Stimulated activated CD4-positive, alpha-beta T cell treated with anti-CD3 and anti-CD28 coated beads, Interleukin-12 subunit alpha, Interleukin-12 subunit beta, amount 100 ng/mL, for 4 hours (primary cell): ENCODE results near the gene COG3.

Source experiments
- DNase-seq: peaks from one replicate; pipeline ENCODE4 v3.0.0-alpha.2; 2020

The COG3 gene

DNA sequence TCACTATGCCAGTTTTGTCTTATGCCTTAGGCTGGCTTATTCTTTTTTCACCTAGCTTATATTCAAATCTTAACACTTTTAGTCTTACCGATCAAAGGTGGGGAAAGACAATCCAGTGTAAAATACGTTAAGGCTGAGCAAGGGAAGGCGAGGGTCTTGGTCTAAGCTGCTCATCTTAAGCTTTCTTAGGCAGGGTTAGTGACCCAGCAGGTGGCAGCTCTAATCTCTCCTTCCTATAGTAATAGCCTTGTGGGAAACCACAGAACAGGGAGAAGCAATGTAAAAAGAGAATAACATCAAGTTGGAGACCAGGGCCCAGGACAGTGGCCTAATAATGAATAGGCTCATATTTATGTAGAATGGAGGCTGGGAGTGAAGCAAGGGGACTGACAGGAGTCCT is 45.9 kb downstream of the COG3 start:
- no peak for DNase-seq

DNA sequence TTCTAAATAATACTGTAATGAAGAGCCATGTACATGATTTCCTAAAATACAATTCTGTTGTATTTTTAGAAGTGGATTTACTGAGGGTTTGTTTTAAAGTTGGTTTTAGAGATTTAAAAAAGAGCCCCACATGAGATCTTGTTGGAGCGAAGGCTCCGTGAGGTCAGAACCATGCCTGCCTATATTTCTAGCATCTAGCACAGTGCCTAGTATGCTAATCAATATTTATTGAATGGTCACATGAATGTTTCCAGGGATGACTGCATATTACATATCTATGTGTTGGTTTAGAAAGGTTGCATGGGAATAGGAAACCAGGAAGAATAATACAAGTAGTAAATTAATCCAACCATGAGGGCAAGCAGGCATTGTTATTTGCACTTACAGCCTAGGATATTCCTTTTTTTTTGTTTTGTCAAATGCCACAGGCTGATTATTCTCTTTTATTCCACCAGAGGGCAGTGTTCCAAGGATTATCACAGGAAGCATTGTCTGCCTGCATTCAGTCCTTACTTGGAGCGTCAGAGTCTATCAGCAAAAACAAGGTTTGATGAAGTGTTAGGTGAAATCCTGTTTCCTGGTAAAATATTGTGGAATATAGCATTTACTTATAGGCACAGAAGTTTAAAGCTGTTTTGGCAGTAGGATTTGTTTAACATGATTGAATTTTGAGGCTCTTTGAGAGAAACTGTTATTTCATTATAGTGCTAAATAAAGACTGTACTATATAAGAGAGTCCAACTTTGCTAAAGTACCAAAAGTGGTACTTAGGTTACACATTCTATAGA is 46.8 kb downstream of the COG3 start:
- no peak for DNase-seq

DNA sequence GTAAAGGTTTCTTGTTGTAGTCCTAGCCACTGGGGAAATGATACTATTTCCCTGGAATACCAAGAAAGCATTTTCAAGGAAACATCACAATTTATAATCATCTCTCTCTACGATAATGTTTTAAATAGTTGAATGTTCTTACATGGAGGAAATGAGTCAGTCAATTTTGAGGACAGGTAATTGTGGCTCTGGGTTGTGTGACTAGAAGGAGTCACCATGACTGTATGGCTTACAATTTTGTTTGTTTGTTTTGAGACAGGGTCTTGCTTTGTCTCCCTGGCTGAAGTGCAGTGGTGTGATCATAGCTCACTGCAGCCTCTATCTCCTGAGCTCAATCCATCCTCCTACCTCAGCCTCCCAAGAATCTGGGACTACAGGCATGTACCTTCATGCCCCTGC is 47.4 kb downstream of the COG3 start:
- DNase-seq: no peak

DNA sequence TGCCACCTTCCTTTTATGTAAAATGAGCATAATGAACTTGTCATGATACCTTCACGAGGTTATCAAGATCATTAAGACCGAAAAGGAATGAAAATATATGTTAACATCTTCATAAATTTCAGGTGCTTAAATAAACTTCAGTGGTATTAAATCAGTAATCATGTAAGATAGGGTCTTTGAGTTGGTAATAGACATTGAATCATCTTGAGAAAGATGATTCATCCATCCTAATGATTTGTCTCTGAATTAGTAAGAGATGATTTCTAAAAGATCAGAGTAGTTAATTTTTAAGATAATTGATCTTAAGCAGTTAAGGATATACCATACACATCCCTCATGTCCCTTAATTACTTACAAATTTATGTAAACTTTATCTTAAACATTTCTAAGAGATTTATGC is 52.0 kb downstream of the COG3 start:
- no peak for DNase-seq

DNA sequence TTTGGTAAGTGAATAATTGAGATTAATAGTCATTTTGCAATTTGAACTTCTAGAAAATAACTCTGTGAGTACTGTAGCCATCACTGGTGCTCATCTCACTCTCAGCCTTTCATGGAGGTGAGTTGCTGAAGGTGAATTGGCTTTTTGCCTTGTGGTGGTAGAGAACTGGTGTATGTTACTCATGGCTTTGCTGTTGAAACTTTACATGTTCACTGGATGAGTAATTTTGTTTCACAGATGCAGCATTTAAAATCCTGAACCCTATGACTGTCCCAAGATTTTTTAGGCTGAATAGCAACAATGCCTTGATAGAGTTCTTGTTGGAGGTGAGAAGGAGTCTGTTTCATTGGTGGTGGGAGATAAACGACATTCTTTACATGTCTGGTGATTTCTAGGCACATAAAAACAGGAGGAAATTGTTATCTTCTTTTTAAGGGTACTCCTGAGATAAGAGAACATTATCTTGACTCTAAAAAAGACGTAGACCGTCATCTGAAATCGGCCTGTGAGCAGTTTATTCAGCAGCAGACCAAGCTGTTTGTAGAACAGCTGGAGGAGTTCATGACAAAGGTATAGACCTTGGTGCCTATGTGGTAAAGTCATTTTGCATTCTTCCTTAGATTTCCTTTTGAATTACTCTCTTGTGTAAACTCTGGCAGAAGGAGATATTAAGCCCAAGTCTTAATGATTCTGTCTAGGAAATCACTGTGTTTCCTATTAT is 53.9 kb downstream of the COG3 start:
- no peak for DNase-seq

DNA sequence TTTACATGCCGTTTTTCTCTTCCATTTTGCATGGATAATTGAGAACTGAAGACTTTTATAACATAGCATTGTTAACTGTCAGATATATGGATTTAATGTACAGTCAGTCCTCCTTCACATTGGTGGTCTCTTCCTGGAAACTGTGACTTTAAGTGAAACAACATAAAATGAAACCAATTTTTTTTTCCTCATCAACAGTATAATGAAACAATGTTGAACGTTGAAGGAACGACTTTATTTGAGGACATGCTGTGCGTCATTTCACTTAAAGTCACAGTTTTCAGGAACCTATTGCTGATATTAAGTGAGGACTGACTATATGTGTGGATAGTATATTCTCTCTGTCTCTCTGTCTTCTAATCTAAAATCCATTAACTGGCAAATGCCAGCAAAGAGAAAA is 54.8 kb downstream of the COG3 start:
- DNase-seq: no peak

DNA sequence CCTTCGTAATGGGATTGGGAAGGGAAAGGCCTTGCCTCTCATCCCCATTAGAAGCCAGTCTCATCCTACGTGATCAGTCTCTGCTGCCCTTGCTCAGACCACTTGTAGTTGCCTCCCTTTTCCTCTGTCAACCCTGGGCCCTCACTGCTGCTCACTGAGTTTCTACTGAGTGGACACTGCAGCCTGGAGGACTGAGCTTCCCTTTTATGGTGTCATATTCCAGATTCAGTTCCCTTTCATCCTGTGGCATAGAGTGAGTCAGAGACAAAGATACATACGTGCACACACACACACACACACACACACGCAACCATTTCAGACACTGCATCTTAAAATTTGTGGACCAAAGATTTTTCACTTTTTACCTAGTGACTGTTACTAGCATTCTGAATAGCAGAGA is 56.6 kb downstream of the COG3 start:
- DNase-seq: no peak

DNA sequence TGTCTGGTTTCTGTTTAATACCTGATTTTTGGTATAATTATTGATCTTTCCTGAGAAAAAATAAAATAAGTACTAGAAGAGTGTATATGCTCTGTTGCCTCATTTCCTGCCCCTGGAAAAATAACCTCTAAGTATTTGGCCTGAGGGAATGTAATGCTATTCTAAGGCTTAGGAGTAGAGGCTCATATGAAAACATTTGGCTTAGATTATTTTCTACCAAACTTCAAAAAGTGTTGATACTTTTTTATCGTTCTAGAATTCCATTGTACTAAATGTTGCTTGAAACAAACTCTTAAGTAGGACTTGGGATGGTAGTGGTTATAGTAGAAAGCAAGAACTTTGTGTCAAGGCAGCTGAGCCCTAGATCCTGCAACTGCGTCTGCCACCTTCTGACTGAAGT is 57.8 kb downstream of the COG3 start:
- no peak for DNase-seq

DNA sequence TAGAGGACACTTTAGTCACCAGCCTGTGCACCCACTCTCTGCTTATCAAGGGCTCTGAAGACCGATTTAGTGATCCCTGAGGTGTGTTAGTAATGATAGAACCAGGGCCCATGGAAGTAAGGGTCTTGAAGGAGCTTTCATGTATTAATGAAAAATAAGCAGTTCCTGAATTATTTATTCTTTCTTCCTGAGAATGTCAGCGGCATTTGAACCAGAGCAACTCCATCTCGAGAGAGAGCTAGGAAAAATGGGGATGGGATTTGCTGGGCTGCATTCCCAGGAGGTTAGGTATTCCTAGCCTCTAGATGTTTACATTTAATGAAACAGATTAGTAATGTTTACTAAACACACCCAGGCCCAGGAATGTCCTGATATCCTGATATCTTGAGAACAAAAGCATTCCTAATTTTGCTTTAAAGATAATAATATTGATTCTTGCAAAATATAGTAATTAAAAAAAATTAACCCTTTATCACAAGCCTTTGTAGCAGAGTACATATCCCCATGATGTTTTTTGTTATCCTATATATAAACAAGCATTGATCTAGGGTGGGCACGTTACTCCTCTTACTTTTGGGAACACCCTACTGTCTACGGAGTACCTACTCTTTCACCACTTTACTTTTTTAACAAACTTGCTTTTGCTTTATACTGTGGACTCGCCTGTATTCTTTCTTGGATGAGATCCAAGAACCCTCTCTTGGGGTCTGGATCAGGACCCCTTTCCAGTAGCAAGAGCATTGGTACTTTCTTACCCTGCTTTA is 63.1 kb downstream of the COG3 start:
- DNase-seq: no peak

DNA sequence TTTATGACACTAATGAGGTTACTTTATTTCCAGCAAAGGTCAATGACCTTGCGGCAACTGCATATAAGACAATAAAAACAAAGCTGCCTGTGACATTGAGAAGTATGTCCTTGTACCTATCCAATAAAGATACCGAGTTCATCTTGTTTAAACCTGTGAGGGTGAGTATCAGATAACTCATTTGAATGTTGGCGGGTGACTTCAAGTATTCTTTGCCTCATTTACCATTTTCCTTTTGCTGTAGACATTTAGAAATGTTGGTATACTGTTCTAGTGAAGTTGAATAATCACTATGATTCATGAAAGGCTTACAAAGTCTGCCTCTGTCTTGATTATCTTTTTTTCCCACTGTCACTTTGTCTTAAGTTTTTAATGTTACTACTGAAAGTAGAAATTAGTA is 65.0 kb downstream of the COG3 start:
- DNase-seq: no peak

DNA sequence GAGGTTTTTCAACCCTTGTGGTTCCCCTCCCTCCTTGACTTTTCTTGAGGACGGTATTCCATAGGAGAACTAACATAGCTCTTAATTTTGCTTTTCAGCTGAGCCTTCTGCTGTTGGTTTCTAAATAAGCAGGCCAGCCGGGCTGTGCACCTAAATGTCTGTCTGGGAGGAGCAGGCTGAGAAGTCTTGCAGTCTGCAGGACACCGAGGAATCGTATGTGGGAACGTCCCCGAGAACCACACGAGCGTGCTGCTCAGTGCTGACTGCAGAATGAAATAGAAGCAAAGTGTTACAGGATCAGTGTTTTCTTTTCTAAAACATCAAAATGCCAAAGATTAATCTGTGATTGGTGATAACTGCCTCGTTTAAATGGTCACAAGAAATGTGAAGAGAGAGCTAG is 69.9 kb downstream of the COG3 start:
- no peak for DNase-seq

DNA sequence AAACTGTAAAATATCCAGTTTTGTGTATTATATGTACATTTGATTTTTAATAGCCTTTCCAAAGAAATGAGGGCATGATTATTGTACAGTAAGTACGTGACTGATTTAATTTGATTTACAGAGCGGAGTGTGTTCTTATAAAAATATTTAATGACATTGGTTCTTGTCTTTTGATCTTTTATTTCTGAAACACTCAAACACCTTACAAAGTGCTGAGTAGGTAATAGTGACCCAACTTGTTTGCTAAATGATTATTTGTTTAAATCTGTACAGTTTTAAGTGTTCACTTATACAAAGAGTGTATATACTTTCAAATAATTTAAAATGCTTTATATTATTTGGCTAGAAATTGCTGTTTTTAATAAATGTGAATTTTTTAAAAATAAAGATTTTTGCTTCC is 71.5 kb downstream of the COG3 start:
- no peak for DNase-seq

DNA sequence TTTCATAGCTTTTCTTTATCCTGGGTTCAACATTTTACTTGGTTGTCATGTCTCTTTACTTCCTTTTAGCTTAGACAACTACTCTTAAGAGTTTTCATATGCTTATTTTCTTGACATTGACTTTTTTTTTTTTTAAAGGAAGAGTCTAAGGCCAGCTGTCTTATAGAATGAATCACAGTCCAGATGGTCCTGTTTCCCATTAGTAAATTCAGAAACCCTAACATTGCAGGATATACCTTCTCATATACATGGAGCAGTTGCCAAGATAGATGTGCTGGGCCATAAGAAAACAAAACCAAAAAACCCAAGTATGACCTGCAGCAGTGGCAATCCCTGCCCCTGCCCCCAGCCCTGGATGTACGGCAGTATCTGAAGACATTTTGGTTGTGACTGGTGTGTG is 72.8 kb downstream of the COG3 start:
- DNase-seq: no peak

DNA sequence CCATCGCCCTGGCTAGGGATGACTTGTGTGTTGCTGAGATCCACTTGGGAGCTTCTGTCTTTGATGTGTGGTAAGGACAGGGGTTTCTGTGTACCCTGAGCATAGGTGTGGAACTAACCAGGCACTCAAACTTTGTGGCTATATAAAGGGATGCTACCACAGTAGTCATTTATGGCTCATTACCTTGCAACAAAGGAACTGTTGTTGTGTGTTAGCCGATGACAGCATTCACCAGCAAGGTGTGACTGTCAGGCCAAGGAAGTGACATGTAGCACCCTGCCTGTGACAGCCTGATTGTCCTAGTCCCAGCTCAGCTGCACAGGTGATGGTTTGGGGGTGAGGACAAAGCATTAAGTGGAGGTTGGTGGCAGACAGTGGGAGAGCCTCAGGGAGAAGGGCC is 73.6 kb downstream of the COG3 start:
- DNase-seq: no peak

DNA sequence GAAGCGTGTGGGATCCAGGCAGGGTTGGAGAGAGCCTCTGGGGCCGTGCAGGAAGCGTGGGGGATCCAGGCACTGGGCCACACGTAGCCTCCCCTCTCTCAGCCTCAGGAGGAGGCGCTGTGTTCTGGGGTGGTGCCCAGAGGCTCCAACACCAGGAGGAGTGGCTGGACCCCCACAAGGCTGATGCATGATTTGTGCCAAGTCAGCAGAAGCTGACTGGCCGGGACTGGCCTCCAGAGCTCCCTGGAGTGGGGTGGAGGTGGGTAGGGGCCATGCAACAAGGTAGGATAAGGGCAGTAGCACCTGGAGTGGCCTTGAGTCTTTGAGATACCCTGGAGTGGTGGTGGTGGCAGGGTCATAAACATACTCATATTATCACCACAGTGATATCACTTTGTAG is 75.5 kb downstream of the COG3 start:
- no peak for DNase-seq

DNA sequence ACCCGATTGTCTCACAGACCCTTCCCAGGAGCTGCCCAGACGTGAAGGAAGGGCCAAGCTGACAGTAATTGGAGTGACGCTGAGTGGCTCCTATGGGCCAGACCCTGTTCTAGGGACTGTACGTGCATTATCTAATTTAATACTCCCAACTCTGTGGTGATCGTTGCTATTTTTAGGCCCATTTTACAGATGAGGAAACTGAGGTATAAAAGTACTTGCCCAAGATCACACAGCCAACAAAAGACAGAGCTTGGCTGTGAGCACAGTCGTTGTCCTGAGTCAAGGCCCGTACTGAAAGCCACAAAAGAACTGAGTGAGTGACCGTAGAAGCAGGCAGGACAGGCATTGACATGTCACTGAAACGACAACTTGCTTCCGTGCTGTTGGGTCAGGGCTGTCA is 76.1 kb downstream of the COG3 start:
- DNase-seq: no peak

DNA sequence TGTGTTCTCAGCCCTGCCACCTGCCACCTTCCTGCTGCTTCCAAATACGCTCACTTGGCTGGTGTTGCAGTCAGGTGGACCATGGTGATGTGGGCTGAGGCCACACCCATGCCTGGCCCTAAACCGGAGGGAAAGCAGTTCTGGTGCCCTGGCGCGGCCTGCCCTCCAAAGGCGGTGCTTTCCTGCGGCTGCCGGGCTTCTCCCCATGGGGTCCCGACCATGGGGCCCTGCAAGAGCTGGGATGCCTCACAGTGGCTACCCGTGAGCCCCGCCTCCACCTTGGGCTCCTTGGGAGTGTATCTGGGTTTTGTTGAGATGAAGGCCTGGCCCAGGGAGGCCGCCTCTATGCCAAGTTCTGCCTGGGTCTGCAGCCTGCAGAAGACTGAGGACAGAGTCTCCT is 77.1 kb downstream of the COG3 start:
- no peak for DNase-seq

DNA sequence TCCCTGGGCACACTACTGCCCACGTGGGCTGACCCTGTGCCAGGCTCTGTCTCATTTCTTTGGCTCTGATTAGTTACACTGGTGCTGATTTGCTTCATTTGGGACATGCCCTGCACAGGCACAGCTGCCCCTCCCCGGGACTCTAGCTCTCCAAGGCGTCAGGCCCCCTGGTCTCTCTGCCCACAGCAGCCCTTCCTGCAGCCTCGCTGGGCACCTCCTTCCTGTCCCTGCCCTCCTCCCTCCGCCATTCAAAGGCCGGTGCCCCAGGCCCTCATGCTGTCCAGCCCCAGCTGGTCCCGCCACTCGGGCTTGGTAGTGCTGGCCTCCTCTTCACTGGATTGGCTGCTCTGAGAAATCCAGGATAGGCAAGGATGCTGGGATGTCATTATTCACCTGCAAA is 77.7 kb downstream of the COG3 start:
- DNase-seq: no peak

DNA sequence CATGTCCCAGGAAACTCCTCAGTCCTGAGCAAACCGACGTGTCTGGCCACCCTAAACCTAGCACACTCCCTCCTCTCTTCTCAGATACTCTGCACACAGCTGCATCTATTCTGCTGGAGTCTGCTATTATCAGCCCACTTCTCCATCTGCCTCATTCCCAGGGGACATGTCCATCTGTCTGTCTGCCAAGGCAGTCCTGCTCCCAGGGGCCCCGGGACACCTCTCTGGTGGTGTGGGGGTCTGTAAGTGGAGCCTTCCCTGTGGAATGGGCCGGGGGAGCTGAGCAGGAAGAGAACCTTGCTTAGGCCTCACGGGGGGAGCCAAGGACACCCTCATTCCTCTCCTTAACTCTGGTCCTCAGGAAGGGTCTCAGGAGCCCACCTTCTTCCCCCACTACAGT is 78.1 kb downstream of the COG3 start:
- no peak for DNase-seq

DNA sequence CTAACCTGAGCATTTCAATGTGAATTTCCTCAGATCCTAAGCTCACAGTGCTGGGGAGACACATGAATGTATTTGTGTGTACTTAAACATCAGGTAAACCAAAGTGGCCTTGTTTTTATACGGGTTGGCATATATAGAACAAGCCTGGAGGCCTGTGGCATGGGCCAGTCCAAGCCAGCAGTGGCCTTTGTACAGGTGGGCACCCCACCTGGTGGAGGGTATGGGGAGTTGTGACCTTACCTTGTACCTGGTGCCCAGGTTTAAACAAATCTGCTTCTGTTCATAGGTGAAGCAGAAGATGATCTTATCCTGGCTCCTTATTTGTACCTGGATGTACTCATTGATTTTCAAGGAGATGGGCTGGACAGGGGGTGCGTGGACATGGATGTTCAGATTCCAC is 79.8 kb downstream of the COG3 start:
- no peak for DNase-seq

DNA sequence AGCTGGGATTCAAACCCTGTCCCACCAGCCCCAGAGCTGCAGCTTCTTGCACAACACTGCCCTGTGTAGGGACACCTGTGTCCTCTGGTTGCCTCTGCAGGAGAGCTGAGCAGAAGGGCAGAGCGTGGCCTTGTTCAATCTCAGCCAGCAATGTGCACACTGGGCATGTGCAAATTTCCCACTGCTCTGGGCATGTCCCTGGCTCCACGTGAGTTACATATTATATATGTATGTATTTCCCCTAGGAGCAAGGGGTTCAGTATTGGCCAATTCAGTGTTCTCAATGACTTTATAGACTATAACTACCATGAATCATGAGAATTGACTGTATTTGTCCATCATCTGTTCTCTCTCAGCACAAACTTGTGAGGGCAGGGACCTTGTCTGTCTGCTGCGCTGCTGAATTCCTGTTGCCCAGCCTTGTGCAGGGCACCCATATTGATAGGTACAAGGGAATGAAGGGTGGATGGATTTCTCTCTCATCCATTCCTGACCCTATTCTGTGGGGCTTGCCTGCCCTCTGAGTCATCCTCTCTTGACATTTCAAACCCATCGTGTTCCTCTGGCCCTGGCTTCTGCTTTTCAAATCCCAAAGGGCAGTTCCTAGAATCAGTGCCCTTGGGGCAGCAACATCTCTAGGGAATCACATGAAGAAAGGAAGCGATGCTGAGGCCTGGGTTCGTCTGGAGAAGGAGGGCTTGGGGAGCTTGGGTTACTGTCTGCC is 81.1 kb downstream of the COG3 start:
- no peak for DNase-seq

DNA sequence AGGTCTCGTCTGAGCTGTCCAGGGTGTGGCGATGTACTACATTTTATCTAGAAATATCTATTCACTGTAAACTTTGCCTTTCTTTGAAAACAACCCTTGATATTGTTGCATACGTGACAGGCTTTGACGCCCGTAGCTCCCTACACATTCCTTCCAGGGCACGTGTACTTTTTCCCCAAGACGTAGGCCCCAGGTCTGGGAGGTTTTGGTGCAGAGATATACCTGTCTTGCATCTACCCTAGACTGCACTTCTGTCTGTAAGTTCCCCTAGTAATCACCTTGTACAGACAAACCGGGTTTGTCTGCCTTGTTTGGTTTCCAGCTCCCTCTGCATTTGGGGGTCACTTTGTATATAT is 81.6 kb downstream of the COG3 start:
- DNase-seq: no peak

DNA sequence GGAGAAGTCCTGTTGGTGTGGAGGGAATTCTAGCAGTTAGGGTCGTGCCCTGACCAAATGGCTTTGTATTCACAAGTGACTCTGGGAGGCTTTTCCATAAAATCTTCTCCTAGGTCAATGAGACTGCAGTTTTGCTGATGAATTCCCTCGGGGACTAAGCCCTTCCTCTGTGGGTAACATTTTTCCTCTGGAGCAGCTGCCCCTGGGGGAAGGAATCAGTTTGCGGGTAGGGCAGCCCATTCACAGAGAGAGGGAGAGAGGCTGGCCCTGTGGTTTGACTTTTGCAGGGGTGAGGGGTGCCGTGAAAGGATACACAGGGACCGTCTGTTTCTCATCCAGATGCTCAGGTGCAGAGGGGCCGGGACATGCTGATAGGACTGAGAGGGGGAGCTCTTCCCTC is 83.5 kb downstream of the COG3 start:
- DNase-seq: no peak
